H9 (cell line): ENCODE measurements around the gene PA2G4. TPM values are rescaled to one million over a fixed set of nuclear protein-coding genes. Genes with fewer than 3 reads are reported as not detected.

ENCODE experiments used
- DNase-seq: peaks from one replicate; pipeline ENCODE4 v3.0.0-alpha.2; 2017
- H2AFZ ChIP-seq: one replicate; pipeline ENCODE4 v1.6.1; 2013; ENCODE audit warnings: mild to moderate bottlenecking, low read length, control low read depth, moderate library complexity
- H2AK5ac ChIP-seq: 2 replicates; pipeline ENCODE4 v1.6.1; 2013; ENCODE audit warnings: low read length, control low read depth, mixed read lengths; ENCODE audit not compliant: insufficient read length
- H2BK120ac ChIP-seq: one replicate; pipeline ENCODE4 v1.6.1; 2013; ENCODE audit warnings: low read depth, mild to moderate bottlenecking, low read length, control low read depth, inconsistent platforms; ENCODE audit not compliant: poor library complexity, severe bottlenecking
- H2BK12ac ChIP-seq: 2 replicates; pipeline ENCODE4 v1.6.1; 2013; ENCODE audit warnings: low read length, control low read depth, mixed read lengths, low read depth; ENCODE audit not compliant: insufficient read length
- H2BK15ac ChIP-seq: 2 replicates; pipeline ENCODE4 v1.6.1; 2013; ENCODE audit warnings: low read depth, low read length, control low read depth
- H2BK20ac ChIP-seq: one replicate; pipeline ENCODE4 v1.6.1; 2013; ENCODE audit warnings: low read depth, mild to moderate bottlenecking, low read length, control low read depth, inconsistent platforms; ENCODE audit not compliant: poor library complexity, severe bottlenecking
- H2BK5ac ChIP-seq: 2 replicates; pipeline ENCODE4 v1.6.1; 2013; ENCODE audit warnings: low read length, control low read depth, mixed read lengths; ENCODE audit not compliant: insufficient read length
- H3K14ac ChIP-seq: 2 replicates; pipeline ENCODE4 v1.6.1; 2013; ENCODE audit warnings: low read length, control low read depth; ENCODE audit not compliant: insufficient read depth
- H3K18ac ChIP-seq: 2 replicates; pipeline ENCODE4 v1.6.1; 2013; ENCODE audit warnings: low read depth, mild to moderate bottlenecking, mixed read lengths, low read length, control low read depth; ENCODE audit not compliant: insufficient read length
- H3K23ac ChIP-seq: 2 replicates; pipeline ENCODE4 v1.6.1; 2013; ENCODE audit warnings: low read length, control low read depth, mixed read lengths, low read depth; ENCODE audit not compliant: insufficient read length
- H3K23me2 ChIP-seq: 2 replicates; pipeline ENCODE4 v1.6.1; 2013; ENCODE audit warnings: low read depth, mild to moderate bottlenecking, mixed read lengths, low read length, control low read depth; ENCODE audit not compliant: insufficient read length, poor library complexity, severe bottlenecking
- H3K27ac ChIP-seq: 2 replicates; pipeline ENCODE4 v1.5.1; 2013; ENCODE audit warnings: low read length, control low read depth, mixed read lengths, low read depth; ENCODE audit not compliant: insufficient read length
- H3K27me3 ChIP-seq: 2 replicates; pipeline ENCODE4 v1.6.1; 2013; ENCODE audit warnings: low read length, control low read depth, inconsistent platforms; ENCODE audit not compliant: insufficient read depth
- H3K4ac ChIP-seq: 2 replicates; pipeline ENCODE4 v1.6.1; 2013; ENCODE audit warnings: low read depth, mild to moderate bottlenecking, control low read depth, inconsistent platforms, low read length, moderate library complexity
- H3K4me1 ChIP-seq: 2 replicates; pipeline ENCODE4 v1.6.1; 2013; ENCODE audit warnings: low read length, control low read depth, inconsistent platforms; ENCODE audit not compliant: insufficient read depth
- H3K4me2 ChIP-seq: 2 replicates; pipeline ENCODE4 v1.6.1; 2013; ENCODE audit warnings: low read length, control low read depth, mixed read lengths; ENCODE audit not compliant: insufficient read length, insufficient read depth
- H3K56ac ChIP-seq: 2 replicates; pipeline ENCODE4 v1.6.1; 2013; ENCODE audit warnings: low read depth, mild to moderate bottlenecking, mixed read lengths, low read length, control low read depth; ENCODE audit not compliant: insufficient read length
- H3K79me1 ChIP-seq: 2 replicates; pipeline ENCODE4 v1.6.1; 2013; ENCODE audit warnings: low read depth, mild to moderate bottlenecking, moderate library complexity, low read length, control low read depth, inconsistent platforms; ENCODE audit not compliant: insufficient read depth, poor library complexity, severe bottlenecking
- H3K79me2 ChIP-seq: 2 replicates; pipeline ENCODE4 v1.6.1; 2013; ENCODE audit warnings: low read length, control low read depth, inconsistent platforms; ENCODE audit not compliant: insufficient read depth
- H3K9ac ChIP-seq: 2 replicates; pipeline ENCODE4 v1.6.1; 2013; ENCODE audit warnings: low read length, control low read depth, mixed read lengths; ENCODE audit not compliant: insufficient read length; ENCODE audit errors: extremely low read depth
- H3K9me3 ChIP-seq: one replicate; pipeline ENCODE4 v1.6.1; 2013; ENCODE audit warnings: low read depth, low read length, inconsistent platforms; ENCODE audit not compliant: control insufficient read depth
- H3T11ph ChIP-seq: one replicate; pipeline ENCODE4 v1.6.1; 2013; ENCODE audit warnings: mild to moderate bottlenecking, low read length, control low read depth, inconsistent platforms
- H4K20me1 ChIP-seq: one replicate; pipeline ENCODE4 v1.6.1; 2013; ENCODE audit not compliant: control insufficient read depth, insufficient read length, insufficient read depth
- H4K5ac ChIP-seq: 2 replicates; pipeline ENCODE4 v1.6.1; 2013; ENCODE audit warnings: low read depth, mild to moderate bottlenecking, mixed read lengths, low read length, control low read depth; ENCODE audit not compliant: insufficient read length
- H4K8ac ChIP-seq: replicated peaks from 2 replicates; pipeline ENCODE4 v1.6.1; 2013; ENCODE audit warnings: low read length, control low read depth, mixed read lengths, low read depth; ENCODE audit not compliant: insufficient read length
- H4K91ac ChIP-seq: 2 replicates; pipeline ENCODE4 v1.6.1; 2013; ENCODE audit warnings: low read depth, mild to moderate bottlenecking, moderate library complexity, mixed read lengths, low read length, control low read depth; ENCODE audit not compliant: insufficient read length
- H3K27ac Mint-ChIP-seq, 3 experiments: 2 replicates in 2 of 3; 3 replicates in 1 of 3; pipeline ENCODE4 v1.8.0; 2020 to 2021; ENCODE audit warnings: mixed read lengths in 3 of 3, mild to moderate bottlenecking in 1 of 3, moderate library complexity in 1 of 3
- H3K27me3 Mint-ChIP-seq: 2 replicates; pipeline ENCODE4 v1.8.0; 2021; ENCODE audit warnings: low read depth, mild to moderate bottlenecking, moderate library complexity, mixed read lengths
- H3K36me3 Mint-ChIP-seq, 3 experiments: 2 replicates in 2 of 3; 3 replicates in 1 of 3; pipeline ENCODE4 v1.8.0; 2020 to 2021; ENCODE audit warnings: low read depth in 3 of 3, mixed read lengths in 3 of 3; ENCODE audit not compliant: insufficient read depth in 1 of 3
- H3K4me1 Mint-ChIP-seq, 2 experiments: 2 replicates each; pipeline ENCODE4 v1.8.0; 2020; ENCODE audit warnings: mixed read lengths in 2 of 2
- H3K4me3 Mint-ChIP-seq, 2 experiments: 2 replicates in 1 of 2; 3 replicates in 1 of 2; pipeline ENCODE4 v1.8.0; 2020 to 2021; ENCODE audit warnings: mild to moderate bottlenecking in 2 of 2, mixed read lengths in 2 of 2, moderate library complexity in 1 of 2
- H3K9me3 Mint-ChIP-seq, 2 experiments: 2 replicates in 1 of 2; 3 replicates in 1 of 2; pipeline ENCODE4 v1.8.0; 2020; ENCODE audit warnings: mild to moderate bottlenecking in 2 of 2, mixed read lengths in 2 of 2, moderate library complexity in 1 of 2
- WGBS: extraction: QIAGEN DNeasy Blood & Tissue Kit; methylation state at CpG from one replicate; pipeline ENCODE4 v1.1.7; 2013; ENCODE audit warnings: missing lambda C conversion rate, low lambda C conversion rate, mixed read lengths; ENCODE audit not compliant: insufficient read length; ENCODE audit errors: extremely low coverage; 5-methylcytosine and 5-hydroxymethylcytosine counted together
- total RNA-seq: library from RNA; stranded (reverse); gene quantifications from 2 replicates; pipeline ENCODE4 v1.2.1, GENCODE V29; 2021
- TF ChIP-seq, protein P1 (sequence below): fragments of 200-600 bp; sonication (generic); conservative IDR thresholded peaks from 3 replicates; pipeline ENCODE4 v1.8.0; 2021; ENCODE audit warnings: antibody characterized with exemption, mild to moderate bottlenecking

The PA2G4 gene
- total RNA-seq, 1 experiment from 2014 or later: 248 TPM

DNA sequence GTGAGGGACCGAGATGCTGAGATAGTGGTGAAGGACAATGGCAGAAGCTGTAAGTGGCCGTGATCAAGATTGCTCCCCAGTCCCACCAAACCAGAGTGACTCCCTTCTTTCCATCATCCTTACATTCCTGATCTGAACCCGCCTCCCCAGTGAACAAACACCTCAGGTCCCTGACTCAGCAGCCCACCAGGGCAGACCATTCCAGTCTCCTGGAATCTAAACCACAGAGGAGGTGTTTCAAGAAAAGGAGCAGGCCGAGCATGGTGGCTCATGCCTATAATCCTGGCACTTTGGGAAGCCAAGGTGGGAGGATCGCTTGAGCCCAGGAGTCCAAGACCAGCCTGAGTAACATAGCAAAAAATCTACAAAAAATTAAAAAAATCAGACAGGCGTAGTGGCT lies 17.8 kb upstream of the PA2G4 start:
- Mint-ChIP-seq H3K27ac (peak overlapping the region in 2 of 3 experiments; percentile 47 to 49; a peak in 2 of 7 replicates), H3K4me3 (no peak overlapping the region; a peak in 1 of 5 replicates), H3K9me3 (no peaks in the 10 kb centered on the region), H3K4me1 (peaks cover 5 to 8% of the 10 kb centered on the region in 2 experiments), H3K27me3 (no peaks in the 10 kb centered on the region), H3K36me3 (peaks cover 33 to 73% (median 70%) of the 10 kb centered on the region in 3 experiments)
- no peak overlapping the region for H3K4ac ChIP-seq
- H2AK5ac ChIP-seq: no peak overlapping the region
- no peak overlapping the region for H3K27ac ChIP-seq
- H3K9ac ChIP-seq: no peak overlapping the region
- DNase-seq: no peak
- no peaks in the 10 kb centered on the region for H3K4me1 ChIP-seq
- H3K79me1 ChIP-seq: no peaks in the 10 kb centered on the region
- H2BK12ac ChIP-seq: no peak overlapping the region
- no peaks in the 10 kb centered on the region for H3K9me3 ChIP-seq
- H3K23ac ChIP-seq: no peak overlapping the region
- H2BK120ac ChIP-seq: no peak overlapping the region
- no peak overlapping the region for H2BK5ac ChIP-seq
- H3K23me2 ChIP-seq: no peaks in the 10 kb centered on the region
- H3K18ac ChIP-seq: no peak overlapping the region
- no peaks in the 10 kb centered on the region for H4K20me1 ChIP-seq
- no peak overlapping the region for H4K8ac ChIP-seq
- no peak overlapping the region for H3K4me2 ChIP-seq
- no peak overlapping the region for H3K56ac ChIP-seq
- H3K14ac ChIP-seq: no peak overlapping the region
- TF ChIP-seq, protein P1, sequence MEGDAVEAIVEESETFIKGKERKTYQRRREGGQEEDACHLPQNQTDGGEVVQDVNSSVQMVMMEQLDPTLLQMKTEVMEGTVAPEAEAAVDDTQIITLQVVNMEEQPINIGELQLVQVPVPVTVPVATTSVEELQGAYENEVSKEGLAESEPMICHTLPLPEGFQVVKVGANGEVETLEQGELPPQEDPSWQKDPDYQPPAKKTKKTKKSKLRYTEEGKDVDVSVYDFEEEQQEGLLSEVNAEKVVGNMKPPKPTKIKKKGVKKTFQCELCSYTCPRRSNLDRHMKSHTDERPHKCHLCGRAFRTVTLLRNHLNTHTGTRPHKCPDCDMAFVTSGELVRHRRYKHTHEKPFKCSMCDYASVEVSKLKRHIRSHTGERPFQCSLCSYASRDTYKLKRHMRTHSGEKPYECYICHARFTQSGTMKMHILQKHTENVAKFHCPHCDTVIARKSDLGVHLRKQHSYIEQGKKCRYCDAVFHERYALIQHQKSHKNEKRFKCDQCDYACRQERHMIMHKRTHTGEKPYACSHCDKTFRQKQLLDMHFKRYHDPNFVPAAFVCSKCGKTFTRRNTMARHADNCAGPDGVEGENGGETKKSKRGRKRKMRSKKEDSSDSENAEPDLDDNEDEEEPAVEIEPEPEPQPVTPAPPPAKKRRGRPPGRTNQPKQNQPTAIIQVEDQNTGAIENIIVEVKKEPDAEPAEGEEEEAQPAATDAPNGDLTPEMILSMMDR: no peak
- no CpG with 5 or more reads among the region's 6 CpGs for WGBS
- no peak overlapping the region for H2AFZ ChIP-seq
- no peak overlapping the region for H4K91ac ChIP-seq
- H2BK15ac ChIP-seq: no peak overlapping the region
- H3K27me3 ChIP-seq: no peaks in the 10 kb centered on the region
- H4K5ac ChIP-seq: no peak overlapping the region
- no peak overlapping the region for H3T11ph ChIP-seq
- H2BK20ac ChIP-seq: no peak overlapping the region
- peaks cover 6% of the 10 kb centered on the region; the same call in 1 of the 2 replicates for H3K79me2 ChIP-seq
